Panc1 (cell line): ENCODE results near the gene FGGY.

ENCODE experiments used
- POLR2AphosphoS5 ChIP-seq: IDR thresholded peaks from 2 replicates; pipeline ENCODE4 v1.6.1; 2012; ENCODE audit warnings: mild to moderate bottlenecking, low read depth, low read length, moderate library complexity
- REST ChIP-seq, 2 experiments: IDR thresholded peaks; 2 replicates each; pipeline ENCODE4 v1.6.1; 2011 to 2012; ENCODE audit warnings: low read depth in 2 of 2, control low read depth in 1 of 2, low read length in 1 of 2, mild to moderate bottlenecking in 1 of 2, moderate library complexity in 1 of 2; ENCODE audit not compliant: insufficient read depth in 1 of 2
- SIN3A ChIP-seq: IDR thresholded peaks from 2 replicates; pipeline ENCODE4 v1.6.1; 2012; ENCODE audit warnings: low read depth, mild to moderate bottlenecking, low read length, moderate library complexity, borderline replicate concordance; ENCODE audit not compliant: insufficient read depth
- TCF7L2 ChIP-seq: IDR thresholded peaks from 2 replicates; pipeline ENCODE4 v1.6.1; 2011; ENCODE audit warnings: mild to moderate bottlenecking, low read depth, low read length, inconsistent platforms
- TF ChIP-seq, protein P1 (sequence below): fragments of 450-650 bp; IDR thresholded peaks from 2 replicates; pipeline ENCODE4 v1.5.1; 2017; ENCODE audit warnings: mild to moderate bottlenecking

DNA sequence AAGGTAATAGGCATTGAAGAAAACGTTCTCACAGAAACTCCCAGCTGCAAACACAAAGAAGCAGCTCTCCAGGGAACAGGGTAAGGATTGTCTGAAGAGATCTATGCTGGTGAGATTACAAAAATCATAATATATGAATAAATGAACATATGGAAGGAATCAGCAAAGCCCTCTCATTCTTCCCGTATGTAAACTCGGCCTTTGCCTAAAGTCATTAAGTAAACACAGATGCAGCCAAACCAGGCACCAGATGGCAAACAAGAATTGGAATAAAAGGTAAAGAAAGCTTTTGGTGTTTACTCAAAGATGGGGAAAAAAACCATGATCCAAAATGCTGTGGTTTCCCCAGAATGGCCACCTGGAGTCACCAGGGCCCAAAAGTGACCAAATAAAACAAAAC, 441.3 kb downstream of the FGGY start:
- TF ChIP-seq, protein P1, sequence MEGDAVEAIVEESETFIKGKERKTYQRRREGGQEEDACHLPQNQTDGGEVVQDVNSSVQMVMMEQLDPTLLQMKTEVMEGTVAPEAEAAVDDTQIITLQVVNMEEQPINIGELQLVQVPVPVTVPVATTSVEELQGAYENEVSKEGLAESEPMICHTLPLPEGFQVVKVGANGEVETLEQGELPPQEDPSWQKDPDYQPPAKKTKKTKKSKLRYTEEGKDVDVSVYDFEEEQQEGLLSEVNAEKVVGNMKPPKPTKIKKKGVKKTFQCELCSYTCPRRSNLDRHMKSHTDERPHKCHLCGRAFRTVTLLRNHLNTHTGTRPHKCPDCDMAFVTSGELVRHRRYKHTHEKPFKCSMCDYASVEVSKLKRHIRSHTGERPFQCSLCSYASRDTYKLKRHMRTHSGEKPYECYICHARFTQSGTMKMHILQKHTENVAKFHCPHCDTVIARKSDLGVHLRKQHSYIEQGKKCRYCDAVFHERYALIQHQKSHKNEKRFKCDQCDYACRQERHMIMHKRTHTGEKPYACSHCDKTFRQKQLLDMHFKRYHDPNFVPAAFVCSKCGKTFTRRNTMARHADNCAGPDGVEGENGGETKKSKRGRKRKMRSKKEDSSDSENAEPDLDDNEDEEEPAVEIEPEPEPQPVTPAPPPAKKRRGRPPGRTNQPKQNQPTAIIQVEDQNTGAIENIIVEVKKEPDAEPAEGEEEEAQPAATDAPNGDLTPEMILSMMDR, result no peak
- no peak for TF ChIP-seq POLR2AphosphoS5
- TF ChIP-seq TCF7L2, result no peak
- no peak for TF ChIP-seq REST (IDR thresholded peaks at IDR 0.05; ENCODE audit: insufficient read depth in 1 of 2, low read depth in 2 of 2, low read length in 1 of 2)
- TF ChIP-seq SIN3A, result no peak
